HG03103 (cell line): ENCODE results near the gene A2ML1.
"Not testable (repeated sequence)": the region's sequence is repeated elsewhere in the genome, so short reads cannot be mapped to it uniquely, and the experiment has no call there.

Experiments used
- ATAC-seq: cut with Tn5 transposase; IDR thresholded peaks from one replicate; pipeline ENCODE4 v1.9.1; 2021; ENCODE audit warnings: low read depth; ENCODE audit not compliant: unreplicated experiment

The A2ML1 gene

GRCh38 chr12:8816448-8817050 is 5.9 kb upstream of the A2ML1 start:
- no peak for ATAC-seq

GRCh38 chr12:8817856-8818255 is 4.6 kb upstream of the A2ML1 start:
- ATAC-seq: no peak

GRCh38 chr12:8818526-8818925 is 3.9 kb upstream of the A2ML1 start:
- no peak for ATAC-seq

- no peak for ATAC-seq
Observed at GRCh38 chr12:8819666-8819980, 2.8 kb upstream of the A2ML1 start.

- ATAC-seq: not testable (repeated sequence)
Observed at GRCh38 chr12:8820676-8821407, 1.6 kb upstream of the A2ML1 start.

DNA sequence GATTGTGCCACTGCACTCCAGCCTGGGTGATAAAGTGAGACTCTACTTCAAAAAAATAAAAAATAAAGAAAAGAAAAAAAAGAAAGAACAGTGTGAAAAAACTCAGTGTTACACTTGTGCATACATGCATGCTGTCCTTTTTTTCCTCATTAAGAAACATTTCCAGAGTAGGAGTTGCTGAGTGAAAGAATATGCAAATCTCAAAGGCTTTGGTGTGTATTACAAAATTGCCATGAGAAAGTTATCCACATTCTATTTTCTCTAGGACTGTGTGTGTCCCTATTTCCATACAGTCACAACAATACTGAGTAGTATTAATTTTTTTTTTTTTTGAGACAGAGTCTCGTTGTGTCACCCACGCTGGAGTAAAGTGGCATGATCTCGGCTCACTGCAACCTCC is 830 bp upstream of the A2ML1 start:
- ATAC-seq: no peak

GRCh38 chr12:8823565-8824300 is 1.3 kb downstream of the A2ML1 start:
- ATAC-seq: no peak

GRCh38 chr12:8827551-8828256 is 5.3 kb downstream of the A2ML1 start:
- ATAC-seq: no peak

GRCh38 chr12:8828257-8829124 is 6.1 kb downstream of the A2ML1 start:
- no peak for ATAC-seq

DNA sequence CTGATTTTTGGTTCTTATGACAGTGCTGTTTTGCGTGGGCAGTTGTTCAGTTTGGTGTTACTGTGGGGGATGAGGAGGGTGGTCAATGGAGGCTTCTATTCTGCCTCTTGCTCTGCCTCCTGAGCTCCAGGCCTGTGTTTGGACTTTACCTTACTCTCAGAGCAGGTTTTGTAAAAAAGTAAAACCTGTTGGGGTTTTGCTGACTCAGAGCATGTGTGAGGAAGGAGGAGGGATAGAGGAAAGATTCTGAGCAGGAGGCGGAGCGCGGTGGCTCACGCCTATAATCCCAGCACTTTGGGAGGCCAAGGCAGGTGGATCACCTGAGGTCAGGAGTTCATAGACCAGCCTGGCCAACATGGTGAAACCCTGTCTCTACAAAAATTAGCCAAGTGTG is 6.7 kb downstream of the A2ML1 start:
- ATAC-seq: no peak

GRCh38 chr12:8829621-8830020 is 7.2 kb downstream of the A2ML1 start:
- ATAC-seq: no peak

- ATAC-seq: no peak
Observed at GRCh38 chr12:8831116-8831515, 8.7 kb downstream of the A2ML1 start.

DNA sequence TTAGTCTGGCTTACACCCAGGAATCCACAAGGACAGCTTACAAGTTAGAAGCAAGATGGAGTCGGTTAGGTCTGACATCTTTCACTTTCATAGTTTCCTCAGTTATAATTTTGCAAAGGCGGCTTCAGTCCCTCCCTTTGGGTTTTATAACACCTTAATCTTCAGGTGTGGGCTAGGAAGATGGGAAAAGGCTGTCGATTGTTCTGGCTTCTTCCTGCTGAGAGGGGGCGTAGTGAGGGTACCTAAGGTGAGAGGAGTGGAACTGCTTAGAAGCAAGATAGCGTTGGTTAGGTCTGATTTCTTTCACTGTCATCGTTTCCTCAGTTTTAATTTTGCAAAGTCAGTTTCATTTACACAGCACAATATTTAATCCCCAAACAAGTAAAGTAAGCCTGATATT is 10.1 kb downstream of the A2ML1 start:
- no peak for ATAC-seq

GRCh38 chr12:8834230-8834629 is 11.8 kb downstream of the A2ML1 start:
- ATAC-seq: no peak

- ATAC-seq: no peak
Observed at GRCh38 chr12:8837291-8837690, 14.9 kb downstream of the A2ML1 start.

DNA sequence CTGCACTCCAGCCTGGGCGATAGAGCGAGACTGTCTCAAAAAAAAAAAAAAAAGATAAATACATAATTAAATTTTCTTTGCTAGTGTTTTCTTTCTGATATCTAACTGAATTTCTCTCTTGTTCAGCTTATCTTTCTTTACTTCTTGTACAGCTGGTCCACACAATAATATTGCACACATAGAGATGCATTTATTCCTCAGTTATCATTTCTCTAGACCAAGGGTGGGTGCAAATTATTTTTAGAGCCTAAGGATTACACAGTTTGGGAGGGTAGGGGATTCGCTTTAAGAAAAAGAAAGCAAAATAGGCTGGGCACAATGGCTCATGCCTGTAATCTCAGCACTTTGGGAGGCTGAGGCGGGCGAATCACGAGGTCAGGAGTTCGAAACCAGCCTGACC is 17.9 kb downstream of the A2ML1 start:
- no peak for ATAC-seq

- ATAC-seq: no peak
Observed at GRCh38 chr12:8840938-8841633, 18.7 kb downstream of the A2ML1 start.

DNA sequence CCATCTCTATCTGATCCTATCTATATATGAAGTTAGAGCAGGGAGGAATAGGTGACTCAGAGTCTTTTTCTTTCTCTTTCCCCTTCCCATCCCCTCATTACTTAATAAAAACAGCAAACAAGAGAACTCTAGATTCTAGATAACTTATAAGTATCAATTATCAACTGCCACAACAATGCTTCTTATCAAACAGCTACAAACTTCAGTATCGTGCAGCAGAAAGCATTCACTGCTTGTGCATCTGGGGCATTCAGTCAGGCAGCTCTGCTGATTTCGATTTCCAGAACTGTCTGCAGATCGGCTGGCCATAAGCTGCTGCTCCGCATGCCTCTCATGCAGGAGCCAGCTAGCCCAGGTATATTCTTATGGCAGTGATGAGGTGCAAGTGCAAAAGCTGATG is 19.4 kb downstream of the A2ML1 start:
- no peak for ATAC-seq

- no peak for ATAC-seq
Observed at GRCh38 chr12:8844665-8845064, 22.2 kb downstream of the A2ML1 start.

- ATAC-seq: no peak
Observed at GRCh38 chr12:8846305-8846704, 23.9 kb downstream of the A2ML1 start.
